Brain pericyte (primary cell): ENCODE measurements around the gene GOLGA6L1.
"Not testable (repeated sequence)": the region's sequence is repeated elsewhere in the genome, so short reads cannot be mapped to it uniquely, and the experiment has no call there.

Experiments used
- DNase-seq: peaks from one replicate; pipeline ENCODE4 v3.0.0-alpha.2; 2012; ENCODE audit warnings: low read depth, low spot score

GOLGA6L1 gene

GRCh38 chr15:23136722-23137121, at the start of gene GOLGA6L1:
Gene GOLGA6L1 (minus strand): TSS chr15:23136822. CDS start chr15:23136731, 91 bp downstream.
- DNase-seq: not testable (repeated sequence)

GRCh38 chr15:23181201-23181600, 44.6 kb upstream of the GOLGA6L1 start:
- not testable (repeated sequence) for DNase-seq

- DNase-seq: not testable (repeated sequence)
Observed at GRCh38 chr15:23180547-23180927, 43.9 kb upstream of the GOLGA6L1 start.

GRCh38 chr15:23179768-23180546, 43.3 kb upstream of the GOLGA6L1 start:
- not testable (repeated sequence) for DNase-seq

GRCh38 chr15:23176683-23177082, 40.1 kb upstream of the GOLGA6L1 start:
- DNase-seq: not testable (repeated sequence)

- DNase-seq: not testable (repeated sequence)
Observed at GRCh38 chr15:23175606-23176005, 39.0 kb upstream of the GOLGA6L1 start.

- not testable (repeated sequence) for DNase-seq
Observed at GRCh38 chr15:23174609-23175140, 38.1 kb upstream of the GOLGA6L1 start.

GRCh38 chr15:23132787-23133186, 3.8 kb downstream of the GOLGA6L1 start:
- not testable (repeated sequence) for DNase-seq

- DNase-seq: no peak
Observed at GRCh38 chr15:23118208-23118607, 18.4 kb downstream of the GOLGA6L1 start.

- no peak for DNase-seq
Observed at GRCh38 chr15:23095796-23096195, 40.8 kb downstream of the GOLGA6L1 start.

- no peak for DNase-seq
Observed at GRCh38 chr15:23083115-23083514, 53.5 kb downstream of the GOLGA6L1 start.

GRCh38 chr15:23081996-23082737, 54.5 kb downstream of the GOLGA6L1 start:
- not testable (repeated sequence) for DNase-seq

- no peak for DNase-seq
Observed at GRCh38 chr15:23081271-23081670, 55.4 kb downstream of the GOLGA6L1 start.

- DNase-seq: no peak
Observed at GRCh38 chr15:23079766-23080165, 56.9 kb downstream of the GOLGA6L1 start.
